HG03439 (cell line): ENCODE data around the gene RPL13.
"Not testable (repeated sequence)": the region's sequence is repeated elsewhere in the genome, so short reads cannot be mapped to it uniquely, and the experiment has no call there.

Source experiments
- ATAC-seq: cut with Tn5 transposase; IDR thresholded peaks from one replicate; pipeline ENCODE4 v1.9.1; 2021; ENCODE audit warnings: mild to moderate bottlenecking, moderate library complexity; ENCODE audit not compliant: unreplicated experiment

RPL13 gene

DNA sequence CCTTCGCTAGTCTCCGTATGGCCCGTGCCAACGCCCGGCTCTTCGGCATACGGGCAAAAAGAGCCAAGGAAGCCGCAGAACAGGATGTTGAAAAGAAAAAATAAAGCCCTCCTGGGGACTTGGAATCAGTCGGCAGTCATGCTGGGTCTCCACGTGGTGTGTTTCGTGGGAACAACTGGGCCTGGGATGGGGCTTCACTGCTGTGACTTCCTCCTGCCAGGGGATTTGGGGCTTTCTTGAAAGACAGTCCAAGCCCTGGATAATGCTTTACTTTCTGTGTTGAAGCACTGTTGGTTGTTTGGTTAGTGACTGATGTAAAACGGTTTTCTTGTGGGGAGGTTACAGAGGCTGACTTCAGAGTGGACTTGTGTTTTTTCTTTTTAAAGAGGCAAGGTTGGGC, 2.5 kb downstream of the RPL13 start:
- ATAC-seq, result no peak

- ATAC-seq, result no peak
Measured at GRCh38 chr16:89563639-89564392, 3.3 kb downstream of the RPL13 start.

GRCh38 chr16:89564476-89565255, 4.2 kb downstream of the RPL13 start:
- no peak for ATAC-seq

- no peak for ATAC-seq
Measured at GRCh38 chr16:89565256-89565505, 4.7 kb downstream of the RPL13 start.

DNA sequence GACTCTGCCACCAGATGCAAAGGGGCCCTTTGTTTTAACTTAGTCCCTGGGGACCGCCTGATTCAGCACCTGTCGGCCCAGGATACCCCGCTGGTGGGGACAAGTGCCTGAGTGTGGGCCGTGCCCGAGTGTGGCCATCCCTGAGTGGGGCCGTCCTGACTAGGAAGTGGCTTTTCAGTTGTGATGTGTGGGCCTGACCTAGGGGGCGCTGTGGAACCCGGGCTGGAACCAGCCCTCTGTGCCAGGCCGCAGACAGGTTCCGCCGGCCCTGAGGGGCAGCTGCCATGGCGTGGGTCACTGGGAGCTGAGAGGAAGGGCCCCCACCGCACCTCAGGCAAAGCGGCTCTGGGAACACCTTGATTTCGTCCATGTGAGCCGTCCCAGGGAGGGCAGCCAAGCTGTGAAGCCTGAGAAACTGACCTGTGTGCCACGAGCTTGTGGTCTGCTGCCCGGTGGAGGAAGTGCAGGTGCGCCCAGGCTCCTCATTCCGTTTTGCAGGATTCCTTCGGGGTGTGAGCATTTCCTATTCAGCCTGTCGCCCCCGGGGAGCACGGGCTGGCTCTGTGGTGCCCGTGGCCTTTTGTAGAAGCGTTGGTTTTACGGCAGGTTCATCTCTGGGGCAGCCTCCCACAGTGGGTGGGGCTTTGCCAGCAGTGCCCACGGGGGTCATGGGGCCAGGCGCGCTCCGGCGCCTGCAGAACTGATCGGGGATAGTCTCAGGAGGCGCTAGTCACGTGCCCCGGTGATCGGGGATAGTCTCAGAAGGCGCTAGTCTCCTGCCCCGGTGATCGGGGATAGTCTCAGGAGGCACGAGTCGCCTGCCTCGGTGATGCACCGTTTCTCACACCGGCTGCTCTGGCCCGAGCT, 5.3 kb downstream of the RPL13 start:
- no peak for ATAC-seq

- ATAC-seq, result no peak
Measured at GRCh38 chr16:89567656-89568594, 7.4 kb downstream of the RPL13 start.

GRCh38 chr16:89569506-89570341, 9.2 kb downstream of the RPL13 start:
- no peak for ATAC-seq

GRCh38 chr16:89570342-89570923, 10.0 kb downstream of the RPL13 start:
- no peak for ATAC-seq

DNA sequence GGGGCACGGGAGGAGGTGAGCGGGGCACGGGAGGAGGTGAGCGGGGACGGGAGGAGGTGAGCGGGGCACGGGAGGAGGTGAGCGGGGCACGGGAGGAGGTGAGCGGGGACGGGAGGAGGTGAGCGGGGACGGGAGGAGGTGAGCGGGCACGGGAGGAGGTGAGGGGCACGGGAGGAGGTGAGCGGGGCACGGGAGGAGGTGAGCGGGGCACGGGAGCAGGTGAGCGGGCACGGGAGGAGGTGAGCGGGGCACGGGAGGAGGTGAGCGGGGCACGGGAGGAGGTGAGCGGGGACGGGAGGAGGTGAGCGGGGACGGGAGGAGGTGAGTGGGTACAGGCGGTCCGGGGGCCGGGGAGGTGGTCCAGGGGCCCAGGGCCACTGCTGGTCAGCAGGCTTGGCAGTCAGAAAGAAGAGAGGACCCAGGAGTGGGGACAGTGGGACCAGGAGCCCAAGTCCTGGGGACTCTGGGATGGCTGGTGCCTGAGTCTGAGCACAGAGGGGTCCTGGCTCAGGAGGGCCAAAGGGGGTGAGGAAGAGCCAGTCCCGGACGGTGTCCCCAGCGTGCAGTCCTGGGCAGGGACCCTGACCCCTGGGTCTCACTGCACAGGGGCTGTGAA, 10.6 kb downstream of the RPL13 start:
- ATAC-seq, result not testable (repeated sequence)

DNA sequence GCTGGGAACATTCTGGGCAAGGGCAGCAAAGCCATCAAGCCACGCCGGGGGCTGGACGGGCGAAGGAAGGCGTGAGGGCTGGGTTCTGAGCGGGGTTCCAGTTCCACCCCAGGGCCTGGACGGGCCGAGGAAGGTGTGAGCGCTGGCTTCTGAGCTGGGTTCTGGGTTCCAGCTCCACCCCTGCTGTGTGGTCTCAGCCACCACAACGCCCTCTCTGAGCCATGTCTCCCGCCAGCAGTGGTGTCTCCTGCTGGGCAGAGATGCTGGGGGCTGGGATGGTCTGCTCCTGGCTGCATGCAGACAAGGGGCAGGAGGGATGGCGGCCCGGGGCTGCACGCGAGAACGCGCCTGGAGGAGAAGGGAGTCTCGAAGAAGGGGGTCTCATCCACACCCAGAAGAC, 11.2 kb downstream of the RPL13 start:
- ATAC-seq, result no peak

DNA sequence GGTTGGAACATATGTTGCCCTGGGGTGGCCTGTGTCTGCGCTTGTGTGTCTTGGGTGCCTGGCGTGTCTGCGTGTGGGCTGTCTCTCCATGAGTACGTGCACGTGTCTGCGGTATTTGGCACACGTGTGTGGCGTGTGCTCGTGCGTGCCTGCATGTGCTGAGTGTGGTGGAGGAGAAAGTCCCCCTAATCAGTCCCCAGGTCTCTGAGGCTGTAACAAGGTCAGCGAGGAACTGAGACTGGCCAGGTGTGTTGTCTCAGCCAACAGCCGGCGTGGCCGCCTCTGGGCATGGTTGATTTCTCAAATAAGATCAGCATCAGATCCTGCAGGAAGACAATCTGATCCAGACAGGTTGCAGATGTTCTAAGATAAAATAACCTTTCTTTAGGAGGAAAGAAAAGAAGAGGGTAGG, 11.6 kb downstream of the RPL13 start:
- no peak for ATAC-seq

GRCh38 chr16:89572485-89573205, 12.2 kb downstream of the RPL13 start:
- no peak for ATAC-seq

DNA sequence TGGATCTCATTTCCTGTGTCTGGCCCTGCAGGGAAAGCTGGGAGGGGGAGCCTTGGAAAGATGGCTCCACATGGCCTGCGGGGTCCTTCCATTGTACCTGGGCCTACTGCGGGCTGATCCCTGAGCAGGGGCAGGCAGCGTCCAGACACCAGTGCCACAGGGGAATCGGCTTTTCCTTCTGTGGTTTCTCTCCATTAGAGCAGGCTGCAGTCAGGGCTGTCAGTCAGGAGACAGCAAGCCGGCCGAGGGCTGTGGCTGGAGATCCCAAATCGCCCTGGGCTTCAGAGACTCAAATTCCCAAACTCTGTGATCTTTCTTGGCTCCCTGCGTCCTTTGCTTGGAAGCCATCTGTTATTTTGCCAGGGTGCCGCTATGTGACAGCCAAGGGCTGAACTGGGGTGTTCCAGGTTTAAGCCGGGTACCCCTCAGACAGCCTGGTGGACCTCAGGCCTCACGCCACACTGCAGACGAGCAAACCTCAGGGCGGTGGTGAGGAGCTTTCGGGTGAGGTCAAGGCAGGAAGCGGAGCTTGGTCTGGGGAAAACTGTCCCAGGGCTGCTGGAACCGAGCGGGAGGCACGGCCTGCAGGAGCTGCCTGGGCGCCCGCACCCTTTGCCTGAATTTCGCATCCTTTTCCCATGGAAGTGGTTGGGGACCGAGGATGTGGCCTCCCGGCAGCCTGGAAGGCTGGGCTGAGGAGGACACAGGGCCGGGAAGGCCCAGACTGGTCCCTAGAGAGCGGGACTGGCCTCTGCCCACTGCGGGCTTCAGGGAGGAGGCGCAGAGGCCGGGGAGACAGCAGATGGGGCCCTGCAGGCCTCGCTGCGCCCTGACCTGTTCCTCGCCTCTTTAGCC, 13.6 kb downstream of the RPL13 start:
- no peak for ATAC-seq

DNA sequence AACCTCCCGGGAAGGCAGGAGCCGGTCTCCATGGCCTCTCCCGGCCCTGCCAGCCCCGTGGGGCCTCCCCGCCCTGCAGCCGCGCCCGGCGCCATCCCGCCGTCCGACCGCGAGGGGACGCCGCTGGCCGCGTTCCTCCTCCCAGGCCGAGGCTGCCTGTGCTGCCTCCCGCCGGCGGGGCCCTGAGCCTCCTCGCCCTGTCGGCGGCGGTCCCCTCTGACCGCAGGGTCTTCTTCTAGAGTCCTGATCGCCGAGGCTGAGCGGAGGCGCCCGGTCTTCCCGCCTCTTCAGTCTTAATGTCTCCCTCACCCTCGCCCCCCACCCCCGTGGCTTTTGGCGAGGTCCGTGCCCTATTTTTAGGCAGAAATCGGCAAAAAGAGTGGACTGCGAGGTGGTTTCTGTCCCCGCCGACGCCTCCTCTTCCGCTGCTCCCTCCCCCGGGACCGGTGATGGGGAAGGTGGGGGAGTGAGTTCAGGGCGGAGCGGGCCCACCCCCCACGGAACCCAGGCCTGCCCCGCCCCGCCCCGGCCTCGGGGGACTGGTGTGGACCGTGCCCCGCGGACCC, 14.3 kb downstream of the RPL13 start:
- no peak for ATAC-seq

DNA sequence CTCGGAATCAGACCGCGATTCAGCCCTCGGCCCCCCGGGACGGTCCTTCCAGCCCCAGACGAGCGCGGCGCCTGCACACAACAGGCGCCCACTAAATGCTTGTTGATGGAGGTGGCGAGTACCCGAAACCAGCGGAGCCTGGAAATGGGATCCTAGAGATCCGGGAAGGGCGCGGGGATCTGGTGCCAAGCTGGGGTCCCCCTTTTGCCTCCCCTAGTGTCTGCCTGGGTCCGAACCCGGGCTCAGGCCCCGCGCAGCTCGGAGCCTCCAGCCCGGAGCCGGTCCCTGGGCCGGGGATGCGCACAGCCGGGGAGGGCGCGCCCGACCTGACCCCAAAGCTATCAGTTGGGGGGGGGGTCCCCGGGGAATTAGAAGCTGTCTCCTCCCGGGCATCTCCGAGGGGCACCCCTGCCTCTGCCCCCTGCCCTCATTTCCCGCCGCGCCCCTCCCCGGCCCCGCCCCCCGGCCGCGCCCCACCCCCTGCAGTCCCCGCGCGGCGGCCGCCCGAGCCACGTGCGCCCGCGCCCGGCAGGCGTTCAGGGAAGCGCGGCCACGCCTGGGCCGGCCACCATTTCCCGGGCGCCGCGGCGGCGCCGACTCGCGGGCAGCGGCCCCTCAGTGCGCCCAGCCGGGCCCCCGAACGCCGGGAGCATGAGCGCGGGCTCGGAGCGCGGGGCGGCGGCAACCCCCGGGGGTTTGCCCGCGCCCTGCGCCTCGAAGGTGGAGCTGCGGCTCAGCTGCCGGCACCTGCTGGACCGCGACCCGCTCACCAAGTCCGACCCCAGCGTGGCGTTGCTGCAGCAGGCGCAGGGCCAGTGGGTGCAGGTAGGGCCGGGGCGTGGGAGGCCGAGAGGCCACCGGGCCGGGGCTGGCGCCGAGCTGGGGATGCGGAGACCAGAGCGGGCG, 15.0 kb downstream of the RPL13 start, which contains the start of gene CPNE7:
TSS of gene CPNE7 (plus strand) at position 512 of the 906 bp plus-strand sequence. CDS start at position 652, 140 bp downstream.
- no peak for ATAC-seq
